B cell (primary cell): ENCODE measurements around the gene RNF166. TPM values are rescaled to one million over a fixed set of nuclear protein-coding genes. Genes with fewer than 3 reads are reported as not detected.

Experiments
- ATAC-seq: fragments of 200-7000 bp; cut with Tn5 transposase; one replicate; pipeline ENCODE4 v1.10.0; 2021; ENCODE audit warnings: low read depth, mild to moderate bottlenecking, moderate number of reproducible peaks, moderate library complexity
- CTCF ChIA-PET: fragments of 350-600 bp; sonication (Branson Sonifier 250); formaldehyde crosslinking; loops from one replicate; lab custom pipeline; 2021; ENCODE audit warnings: antibody characterized with exemption, inconsistent platforms; lab: Charles Lee
- POLR2A ChIA-PET: fragments of 350-600 bp; sonication (Branson Sonifier 250); formaldehyde crosslinking; loops from one replicate; lab custom pipeline; 2021; ENCODE audit warnings: antibody characterized with exemption; lab: Charles Lee
- DNase-seq: peaks from one replicate; pipeline ENCODE4 v3.0.0; 2013
- H2AFZ ChIP-seq: 2 replicates; pipeline ENCODE4 v1.6.1; 2012; ENCODE audit warnings: mild to moderate bottlenecking, low read depth, low read length; ENCODE audit not compliant: insufficient read depth, poor library complexity, severe bottlenecking
- H3K27ac ChIP-seq, 2 donors: 1 replicate in 1 of 2; 2 replicates in 1 of 2; pipeline ENCODE4 v1.5.1; 2012 to 2013; ENCODE audit warnings: low read length in 2 of 2, mild to moderate bottlenecking in 2 of 2, moderate library complexity in 1 of 2
- H3K27me3 ChIP-seq, 4 experiments: fragments of 200-600 bp in 1 of 4; sonication (generic) in 1 of 4; replicated peaks in 1 of 4; 1 replicate in 2 of 4; 2 replicates in 2 of 4; pipeline versions ENCODE4 v1.6.1 to v1.7.0; 2013 to 2016; ENCODE audit warnings: low read length in 3 of 4, mild to moderate bottlenecking in 2 of 4, mixed read lengths in 1 of 4, moderate library complexity in 1 of 4; ENCODE audit not compliant: insufficient read depth in 4 of 4, control insufficient read depth in 3 of 4; ENCODE audit errors: control extremely low read depth in 1 of 4
- H3K36me3 ChIP-seq, 2 experiments: replicated peaks in 1 of 2; 1 replicate in 1 of 2; 2 replicates in 1 of 2; pipeline versions ENCODE4 v1.6.1 to v1.7.1; 2013; ENCODE audit warnings: low read length in 1 of 2; ENCODE audit not compliant: insufficient read depth in 2 of 2, control insufficient read depth in 1 of 2; ENCODE audit errors: control extremely low read depth in 1 of 2, extremely low read depth in 1 of 2
- H3K4me1 ChIP-seq, 2 donors: fragments of 200-600 bp in 1 of 2; sonication (generic) in 1 of 2; 1 replicate in 1 of 2; 2 replicates in 1 of 2; pipeline versions ENCODE4 v1.5.1 to v1.6.1; 2013 to 2017; ENCODE audit warnings: low read length in 2 of 2; ENCODE audit not compliant: control insufficient read depth in 2 of 2, insufficient read depth in 2 of 2
- H3K4me2 ChIP-seq: replicated peaks from 2 replicates; pipeline ENCODE3; 2012; ENCODE audit warnings: mild to moderate bottlenecking, low read depth, low read length; ENCODE audit not compliant: poor library complexity, severe bottlenecking
- H3K4me3 ChIP-seq, 5 experiments: fragments of 200-600 bp in 1 of 5; sonication (generic) in 1 of 5; 1 replicate in 3 of 5; 2 replicates in 2 of 5; pipeline versions ENCODE4 v1.5.1 to v1.7.0; 2011 to 2016; ENCODE audit warnings: low read length in 4 of 5, mild to moderate bottlenecking in 4 of 5, low read depth in 2 of 5, control low read depth in 1 of 5, moderate library complexity in 1 of 5; ENCODE audit not compliant: insufficient read depth in 1 of 5; ENCODE audit errors: control extremely low read depth in 1 of 5, extremely low read depth in 1 of 5
- H3K79me2 ChIP-seq: fragments of 200-600 bp; sonication (generic); one replicate; pipeline ENCODE4 v1.6.0; 2016; ENCODE audit warnings: low read length; ENCODE audit not compliant: control insufficient read depth, insufficient read depth
- H3K9ac ChIP-seq: fragments of 200-600 bp; sonication (generic); 2 replicates; pipeline ENCODE4 v1.6.1; 2017; ENCODE audit warnings: mild to moderate bottlenecking, low read length, moderate library complexity
- H3K9me3 ChIP-seq, 3 donors: one replicate each; pipeline versions ENCODE4 v1.6.1 to v1.7.1; 2013; ENCODE audit warnings: low read length in 2 of 3; ENCODE audit not compliant: control insufficient read depth in 2 of 3, insufficient read depth in 1 of 3; ENCODE audit errors: control extremely low read depth in 1 of 3
- H4K20me1 ChIP-seq: 2 replicates; pipeline ENCODE4 v1.6.0; 2012; ENCODE audit warnings: mild to moderate bottlenecking, low read length; ENCODE audit not compliant: insufficient read depth, control insufficient read depth, poor library complexity, severe bottlenecking
- H3K27ac Mint-ChIP-seq: one replicate; pipeline ENCODE4 v1.8.0; 2021; ENCODE audit warnings: mixed read lengths
- H3K27me3 Mint-ChIP-seq: one replicate; pipeline ENCODE4 v1.8.0; 2021; ENCODE audit warnings: mixed read lengths
- H3K4me1 Mint-ChIP-seq: one replicate; pipeline ENCODE4 v1.8.0; 2021; ENCODE audit warnings: mixed read lengths
- H3K4me3 Mint-ChIP-seq: one replicate; pipeline ENCODE4 v1.8.0; 2021; ENCODE audit warnings: mixed read lengths
- H3K9me3 Mint-ChIP-seq: one replicate; pipeline ENCODE4 v1.8.0; 2022; ENCODE audit warnings: mixed read lengths; ENCODE audit not compliant: insufficient read depth
- CTCF ChIP-seq: fragments of 200-600 bp; IDR thresholded peaks from one replicate; pipeline ENCODE4 v1.8.0; 2022; ENCODE audit warnings: antibody characterized with exemption, mild to moderate bottlenecking
- EZH2 ChIP-seq: IDR thresholded peaks from 2 replicates; pipeline ENCODE4 v1.6.1; 2012; ENCODE audit warnings: borderline replicate concordance, low read depth, mild to moderate bottlenecking, moderate library complexity, low read length; ENCODE audit not compliant: insufficient read depth, poor library complexity, severe bottlenecking
- WGBS: methylation state at CpG from one replicate; pipeline ENCODE4 v1.1.5; 2013; ENCODE audit warnings: missing lambda C conversion rate; ENCODE audit not compliant: insufficient coverage; 5-methylcytosine and 5-hydroxymethylcytosine counted together
- intact Hi-C: fragments of 100-400 bp; cut with micrococcal nuclease; formaldehyde crosslinking; loops from one replicate; pipeline ENCODE4 v1.10.0; 2022
- polyA plus RNA-seq: library from polyadenylated mRNA; depleted of rRNA; stranded (reverse); fragments of >200 nt; gene quantifications from 2 replicates; pipeline ENCODE4 v1.2.3, GENCODE V29; 2012
- total RNA-seq, 2 donors: library from RNA; stranded (reverse); fragments of 120-200 nt in 1 of 2; gene quantifications; 1 replicate in 1 of 2; 2 replicates in 1 of 2; pipeline versions ENCODE4 v1.2.3 to v1.2.4, GENCODE V29; 2013 to 2022

RNF166 gene
- total and polyA plus RNA-seq, 2 donors (not counting 1 experiment from before 2014, with no cell fraction given) = 64.1 to 65.0 TPM

GRCh38 chr16:88690341-88691128 lies 15.7 kb downstream of the RNF166 start:
- intact Hi-C loops = no loop called here
- H3K27ac Mint-ChIP-seq = peak overlapping the region; percentile 66
- Histone ChIP-seq H3K27ac (no peak overlapping the region), H3K9ac (no peak overlapping the region), H3K4me1 (peaks cover 25 to 48% of the 10 kb centered on the region in 2 donors), H2AFZ (no peak overlapping the region), H3K4me2 (no peak overlapping the region), H3K27me3 (no peaks in the 10 kb centered on the region), H3K36me3 (peaks cover 0 to 6% of the 10 kb centered on the region in 2 experiments), H3K79me2 (peaks cover 8% of the 10 kb centered on the region), H4K20me1 (peaks cover 11% of the 10 kb centered on the region), H3K9me3 (peaks cover 0 to 4% (median 0%) of the 10 kb centered on the region in 3 donors), H3K4me3 (no peak overlapping the region)
- H3K4me3 Mint-ChIP-seq = no peak overlapping the region
- no peaks in the 10 kb centered on the region for H3K27me3 Mint-ChIP-seq
- POLR2A ChIA-PET = no interaction called here
- ATAC-seq (no peak), DNase-seq (no peak)
- CTCF ChIA-PET = interaction anchor here (0.7 kb wide), 1 partner anchor 11 kb away, joined by 3 read pairs; no protein-coding TSS in a partner anchor
- H3K9me3 Mint-ChIP-seq = no peaks in the 10 kb centered on the region
- peaks cover 28% of the 10 kb centered on the region for H3K4me1 Mint-ChIP-seq
- TF ChIP-seq CTCF (no peak), EZH2 (no peak)
- 92% methylated on average over 15 of the region's 21 CpGs for WGBS
